Measurements from ENCODE around the gene NAA20. TPM values are rescaled to one million over a fixed set of nuclear protein-coding genes. Genes with fewer than 3 reads are reported as not detected.
"Not testable (repeated sequence)": the region's sequence is repeated elsewhere in the genome, so short reads cannot be mapped to it uniquely, and the experiment has no call there.

NAA20 gene
- total and polyA plus RNA-seq, 2 donors (not counting 1 experiment from before 2014, with no cell fraction given) = 42.4 to 82.6 TPM

DNA sequence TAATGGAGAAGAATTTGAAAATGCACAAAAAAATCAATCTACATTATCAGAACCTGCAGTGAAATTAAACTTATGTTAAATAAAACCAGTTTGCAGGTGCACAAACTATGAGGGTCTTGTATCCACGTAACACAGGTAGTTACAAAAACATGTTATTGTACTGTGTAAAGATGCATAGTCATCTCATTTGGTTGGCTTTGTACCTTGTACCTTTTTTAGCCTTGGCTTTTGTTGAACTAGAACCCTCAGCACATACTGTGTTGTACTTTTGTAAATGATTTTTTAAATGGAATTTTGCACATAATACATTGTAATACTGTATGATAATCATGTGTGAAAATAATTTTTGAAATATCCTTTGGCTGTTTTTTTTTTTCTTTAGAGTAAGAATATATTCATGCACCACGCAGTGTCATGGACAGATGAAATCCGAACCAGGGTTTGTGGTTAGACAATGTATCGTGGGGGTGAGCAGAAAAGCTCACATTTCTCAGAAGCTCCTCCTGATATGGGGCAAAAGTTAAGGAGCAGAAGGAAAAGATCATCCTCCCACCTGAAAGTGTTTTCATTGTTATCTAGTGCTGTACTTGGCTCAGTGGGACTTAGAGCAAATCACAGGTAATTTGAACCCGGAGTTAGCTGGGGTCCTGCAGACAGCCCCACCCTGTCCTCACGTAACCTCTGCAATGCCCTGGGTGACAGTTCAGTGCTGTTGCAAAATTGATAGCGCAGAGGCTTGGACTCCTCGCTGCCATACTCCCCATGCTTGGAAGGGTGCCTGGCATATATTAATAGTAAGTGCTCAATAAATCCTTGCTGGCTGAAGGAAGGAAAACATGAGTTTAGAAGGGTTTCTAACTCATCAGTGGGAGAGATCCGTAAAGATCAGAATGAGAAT lies 14.8 kb upstream of the NAA20 start:
- DNase-seq (ENCODE audit: low read depth in 2 of 2) = peak in 1 of 2 donors; percentile 85
- H3K27me3 ChIP-seq (ENCODE audit: control insufficient read depth, insufficient read depth, low read length) = no peaks in the 10 kb centered on the region
- H2AFZ ChIP-seq (ENCODE audit: low read length) = no peak overlapping the region
- peaks cover 13% of the 10 kb centered on the region for H3K36me3 ChIP-seq (ENCODE audit: control insufficient read depth, insufficient read depth, low read length)
- H3K9me3 ChIP-seq (ENCODE audit: control insufficient read depth, insufficient read depth, low read depth, low read length) = no peaks in the 10 kb centered on the region
- H3K27ac ChIP-seq (ENCODE audit: insufficient read depth, low read length) = peak overlapping the region; percentile 6
- no peaks in the 10 kb centered on the region for H3K79me2 ChIP-seq (ENCODE audit: control insufficient read depth, insufficient read depth, low read length)
- H3K4me1 ChIP-seq (ENCODE audit: control insufficient read depth, extremely low read depth, insufficient read depth, low read length) = peaks cover 13% of the 10 kb centered on the region
- H4K20me1 ChIP-seq (ENCODE audit: control insufficient read depth, extremely low read depth, insufficient read depth, low read length) = no peaks in the 10 kb centered on the region
- H3K4me2 ChIP-seq (ENCODE audit: extremely low read depth, insufficient read depth, low read length) = no peak overlapping the region
- peak overlapping the region in 1 of 4 experiments; percentile 9 for H3K4me3 ChIP-seq (replicated peaks in 1 of 4; ENCODE audit: control extremely low read depth in 1 of 4, insufficient read depth in 1 of 4, low read depth in 3 of 4, low read length in 4 of 4)
- no peak overlapping the region for H3K9ac ChIP-seq (ENCODE audit: insufficient read depth, low read length)
- TF ChIP-seq EZH2 (IDR thresholded peaks at IDR 0.05; ENCODE audit: low read length, missing control alignments) = no peak
- TF ChIP-seq, protein P1, sequence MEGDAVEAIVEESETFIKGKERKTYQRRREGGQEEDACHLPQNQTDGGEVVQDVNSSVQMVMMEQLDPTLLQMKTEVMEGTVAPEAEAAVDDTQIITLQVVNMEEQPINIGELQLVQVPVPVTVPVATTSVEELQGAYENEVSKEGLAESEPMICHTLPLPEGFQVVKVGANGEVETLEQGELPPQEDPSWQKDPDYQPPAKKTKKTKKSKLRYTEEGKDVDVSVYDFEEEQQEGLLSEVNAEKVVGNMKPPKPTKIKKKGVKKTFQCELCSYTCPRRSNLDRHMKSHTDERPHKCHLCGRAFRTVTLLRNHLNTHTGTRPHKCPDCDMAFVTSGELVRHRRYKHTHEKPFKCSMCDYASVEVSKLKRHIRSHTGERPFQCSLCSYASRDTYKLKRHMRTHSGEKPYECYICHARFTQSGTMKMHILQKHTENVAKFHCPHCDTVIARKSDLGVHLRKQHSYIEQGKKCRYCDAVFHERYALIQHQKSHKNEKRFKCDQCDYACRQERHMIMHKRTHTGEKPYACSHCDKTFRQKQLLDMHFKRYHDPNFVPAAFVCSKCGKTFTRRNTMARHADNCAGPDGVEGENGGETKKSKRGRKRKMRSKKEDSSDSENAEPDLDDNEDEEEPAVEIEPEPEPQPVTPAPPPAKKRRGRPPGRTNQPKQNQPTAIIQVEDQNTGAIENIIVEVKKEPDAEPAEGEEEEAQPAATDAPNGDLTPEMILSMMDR (conservative IDR thresholded peaks at IDR 0.05 in 1 of 2, IDR thresholded peaks at IDR 0.05 in 1 of 2; ENCODE audit: low read depth in 1 of 2, low read length in 2 of 2) = no peak

DNA sequence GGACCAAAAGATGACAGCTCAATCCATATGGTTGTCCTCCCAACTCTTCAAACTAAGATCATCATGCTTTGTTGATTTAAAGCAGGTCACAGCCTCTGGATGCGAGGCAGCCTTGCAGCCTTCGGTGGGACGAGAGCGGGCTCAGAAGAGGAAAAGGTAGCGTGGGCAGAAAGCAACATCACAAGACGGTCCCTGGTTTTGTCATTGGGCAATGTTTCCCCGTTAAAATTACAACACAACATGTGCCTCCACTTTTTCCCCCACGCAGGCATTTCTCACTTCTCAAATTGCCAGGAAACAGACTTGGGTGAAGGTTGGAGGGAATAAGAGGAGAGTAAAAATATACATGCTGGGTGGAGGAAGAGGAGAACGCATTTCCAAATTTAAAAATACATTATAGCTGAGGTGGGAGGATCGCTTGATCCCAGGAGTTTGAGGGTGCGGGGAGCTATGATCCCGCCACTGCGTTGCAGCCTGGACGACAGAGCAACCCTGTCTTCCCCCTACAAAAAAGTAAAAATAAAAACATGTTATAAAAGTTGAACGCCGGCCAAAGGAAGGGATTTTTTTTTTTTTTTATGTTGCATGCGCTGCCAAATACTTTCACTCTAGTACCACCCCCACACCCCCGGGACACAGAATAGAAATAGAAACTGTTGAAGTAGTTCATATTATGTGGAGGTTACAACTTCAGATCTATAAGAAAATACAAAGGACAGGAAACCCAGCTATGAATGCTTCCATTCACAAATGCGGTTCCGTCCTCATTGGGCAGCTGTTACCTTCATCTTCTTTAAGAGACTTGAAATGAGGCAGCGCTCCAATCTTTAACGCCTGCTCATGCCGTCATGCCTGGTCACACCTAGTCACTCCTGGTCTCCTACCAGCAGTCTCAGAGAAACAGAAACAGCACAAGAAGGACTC lies 13.9 kb upstream of the NAA20 start:
- Histone ChIP-seq H4K20me1 (ENCODE audit: control insufficient read depth, extremely low read depth, insufficient read depth, low read length) (no peaks in the 10 kb centered on the region), H3K79me2 (ENCODE audit: control insufficient read depth, insufficient read depth, low read length) (no peaks in the 10 kb centered on the region), H3K4me3 (replicated peaks in 1 of 4; ENCODE audit: control extremely low read depth in 1 of 4, insufficient read depth in 1 of 4, low read depth in 3 of 4, low read length in 4 of 4) (peak overlapping the region in 1 of 4 experiments; percentile 22), H3K4me1 (ENCODE audit: control insufficient read depth, extremely low read depth, insufficient read depth, low read length) (peaks cover 13% of the 10 kb centered on the region), H3K9me3 (ENCODE audit: control insufficient read depth, insufficient read depth, low read depth, low read length) (no peaks in the 10 kb centered on the region), H3K36me3 (ENCODE audit: control insufficient read depth, insufficient read depth, low read length) (peaks cover 13% of the 10 kb centered on the region), H3K9ac (ENCODE audit: insufficient read depth, low read length) (no peak overlapping the region), H3K4me2 (ENCODE audit: extremely low read depth, insufficient read depth, low read length) (peak overlapping the region; percentile 66), H2AFZ (ENCODE audit: low read length) (no peak overlapping the region), H3K27ac (ENCODE audit: insufficient read depth, low read length) (peak overlapping the region; percentile 26), H3K27me3 (ENCODE audit: control insufficient read depth, insufficient read depth, low read length) (no peaks in the 10 kb centered on the region)
- DNase-seq (ENCODE audit: low read depth in 2 of 2) = peak; percentile 15 to 62
- no peak for TF ChIP-seq EZH2 (IDR thresholded peaks at IDR 0.05; ENCODE audit: low read length, missing control alignments)
- TF ChIP-seq, protein P1 (conservative IDR thresholded peaks at IDR 0.05 in 1 of 2, IDR thresholded peaks at IDR 0.05 in 1 of 2; ENCODE audit: low read depth in 1 of 2, low read length in 2 of 2) = no peak

DNA sequence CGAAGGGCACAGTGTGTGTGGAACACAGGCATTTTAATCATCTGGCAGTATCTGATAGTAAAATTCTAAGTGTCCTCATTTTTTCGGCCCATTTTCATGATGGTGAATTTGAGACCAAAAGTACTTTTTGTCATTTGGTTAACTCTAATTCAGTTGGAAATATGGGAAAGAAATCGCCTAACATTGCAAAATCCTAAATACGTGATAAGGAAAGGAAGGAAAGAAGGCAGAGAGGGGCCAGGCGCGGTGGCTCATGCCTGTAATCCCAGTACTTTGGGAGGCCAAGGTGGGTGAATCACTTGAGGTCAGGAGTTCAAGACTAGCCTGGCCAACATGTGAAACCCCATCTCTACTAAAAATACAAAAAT lies 13.2 kb upstream of the NAA20 start:
- DNase-seq (ENCODE audit: low read depth in 2 of 2) = peak in 1 of 2 donors; percentile 32
- H3K36me3 ChIP-seq (ENCODE audit: control insufficient read depth, insufficient read depth, low read length); H4K20me1 ChIP-seq (ENCODE audit: control insufficient read depth, extremely low read depth, insufficient read depth, low read length); H3K27me3 ChIP-seq (ENCODE audit: control insufficient read depth, insufficient read depth, low read length); H3K4me2 ChIP-seq (ENCODE audit: extremely low read depth, insufficient read depth, low read length); H3K9ac ChIP-seq (ENCODE audit: insufficient read depth, low read length); H2AFZ ChIP-seq (ENCODE audit: low read length); H3K9me3 ChIP-seq (ENCODE audit: control insufficient read depth, insufficient read depth, low read depth, low read length); H3K79me2 ChIP-seq (ENCODE audit: control insufficient read depth, insufficient read depth, low read length): not testable (repeated sequence)
- H3K4me3 ChIP-seq (replicated peaks in 1 of 4; ENCODE audit: control extremely low read depth in 1 of 4, insufficient read depth in 1 of 4, low read depth in 3 of 4, low read length in 4 of 4) = peak overlapping the region in 1 of 4 experiments; percentile 22
- H3K4me1 ChIP-seq (ENCODE audit: control insufficient read depth, extremely low read depth, insufficient read depth, low read length) = peaks cover 13% of the 10 kb centered on the region
- H3K27ac ChIP-seq (ENCODE audit: insufficient read depth, low read length) = peak overlapping the region; percentile 26

Measured in fibroblast of lung (primary cell).